K562 (cell line): ENCODE data around the gene BCAP31. TPM values are rescaled to one million over a fixed set of nuclear protein-coding genes. Genes with fewer than 3 reads are reported as not detected.
A peak's percentile ranks its signal among the peaks of the same experiment; 100 is the strongest.

Experiments used
- ATAC-seq: fragments of 200-7000 bp; cut with Tn5 transposase; 3 replicates; pipeline ENCODE4 v1.9.1; 2020; ENCODE audit warnings: moderate library complexity
- BruUV-seq: library from RNA; stranded (reverse); fragments of 400-500 nt; replicated peaks from 2 replicates; lab custom pipeline; 2021; lab: Mats Ljungman, UMichigan
- CTCF ChIA-PET: fragments of 300-600 bp; formaldehyde crosslinking; extraction: SDS; loops from one replicate; lab custom pipeline; 2021; ENCODE audit warnings: low intra/inter-chr PET ratio; lab: Yijun Ruan, JAX
- POLR2A ChIA-PET: fragments of 300-600, 350-650 bp; sonication (Branson Sonifier 250); formaldehyde crosslinking; extraction: SDS; loops from one replicate; lab custom pipeline; 2021; ENCODE audit warnings: antibody characterized with exemption, inconsistent platforms; lab: Yijun Ruan, JAX
- DNase-seq, 4 experiments: peaks; one replicate each; pipeline versions ENCODE4 v3.0.0 to v3.0.0-alpha.2; 2011 to 2018; ENCODE audit warnings: low spot score in 3 of 4, mixed read lengths in 3 of 4; ENCODE audit errors: extremely low read depth in 1 of 4
- FAIRE-seq: peaks from 2 replicates; lab custom pipeline; 2011; peaks lifted over from hg19 to GRCh38; lab: Jason Lieb, UNC
- H2AFZ ChIP-seq: 2 replicates; pipeline ENCODE4 v1.6.0; 2011; ENCODE audit warnings: low read depth, low read length, control low read depth, inconsistent platforms
- H3K27ac ChIP-seq: fragments of 200-600 bp; 3 replicates; pipeline ENCODE4 v1.8.0; 2011; ENCODE audit warnings: low read depth, mild to moderate bottlenecking, control low read depth, inconsistent platforms, low read length, moderate library complexity, mixed read lengths; ENCODE audit errors: extremely low read depth
- H3K27me3 ChIP-seq, 2 experiments: fragments of 300-600 bp in 1 of 2; 2 replicates in 1 of 2; 3 replicates in 1 of 2; pipeline versions ENCODE4 v1.6.0 to v1.8.0; 2011; ENCODE audit warnings: inconsistent platforms in 2 of 2, low read length in 2 of 2, mild to moderate bottlenecking in 1 of 2, mixed read lengths in 1 of 2, moderate library complexity in 1 of 2; ENCODE audit not compliant: control insufficient read depth in 2 of 2, insufficient read depth in 2 of 2
- H3K36me3 ChIP-seq: fragments of 300-600 bp; 3 replicates; pipeline ENCODE4 v1.8.0; 2011; ENCODE audit warnings: mild to moderate bottlenecking, low read length, inconsistent platforms; ENCODE audit not compliant: control insufficient read depth, insufficient read depth
- H3K4me1 ChIP-seq, 2 experiments: fragments of 200-600 bp in 1 of 2; replicated peaks in 1 of 2; 2 replicates in 1 of 2; 3 replicates in 1 of 2; pipeline versions ENCODE4 v1.5.1 to v1.8.0; 2011; ENCODE audit warnings: inconsistent platforms in 2 of 2, low read length in 2 of 2, mild to moderate bottlenecking in 1 of 2, mixed read lengths in 1 of 2, moderate library complexity in 1 of 2; ENCODE audit not compliant: control insufficient read depth in 2 of 2, insufficient read depth in 2 of 2
- H3K4me2 ChIP-seq: 2 replicates; pipeline ENCODE4 v1.6.1; 2011; ENCODE audit warnings: low read length, control low read depth, inconsistent platforms, mixed read lengths; ENCODE audit not compliant: insufficient read depth
- H3K4me3 ChIP-seq: fragments of 200-600 bp; sonication (generic), shearing (Covaris generic); 2 replicates; pipeline ENCODE4 v1.5.1; 2016; ENCODE audit warnings: control low read depth, inconsistent platforms
- H3K79me2 ChIP-seq: fragments of 200-600 bp; 3 replicates; pipeline ENCODE4 v1.8.0; 2011; ENCODE audit warnings: low read length, inconsistent platforms; ENCODE audit not compliant: control insufficient read depth, insufficient read depth
- H3K9ac ChIP-seq, 2 experiments: 2 replicates each; pipeline versions ENCODE4 v1.6.0 to v1.6.1; 2011; ENCODE audit warnings: low read depth in 2 of 2, low read length in 2 of 2, control low read depth in 1 of 2, inconsistent platforms in 1 of 2, mild to moderate bottlenecking in 1 of 2, mixed read lengths in 1 of 2; ENCODE audit not compliant: insufficient read depth in 1 of 2
- H3K9me1 ChIP-seq: one replicate; pipeline ENCODE4 v1.6.0; 2011; ENCODE audit warnings: inconsistent platforms, mild to moderate bottlenecking, low read length, moderate library complexity; ENCODE audit not compliant: control insufficient read depth, insufficient read depth
- H3K9me3 ChIP-seq: replicated peaks from 2 replicates; pipeline ENCODE4 v1.5.1; 2011; ENCODE audit warnings: low read depth, low read length, inconsistent platforms; ENCODE audit not compliant: control insufficient read depth, insufficient read depth
- H4K20me1 ChIP-seq: replicated peaks from 2 replicates; pipeline ENCODE4 v1.6.1; 2011; ENCODE audit warnings: low read length, inconsistent platforms, mixed read lengths; ENCODE audit not compliant: control insufficient read depth, insufficient read depth
- STAT5B ChIP-seq: fragments of 250-450 bp; sonication (Bioruptor Pico); IDR thresholded peaks from 2 replicates; pipeline ENCODE4 v1.8.0; 2021; ENCODE audit warnings: mild to moderate bottlenecking, inconsistent platforms
- TFE3 ChIP-seq: fragments of 450-650 bp; formaldehyde crosslinking; IDR thresholded peaks from 2 replicates; pipeline ENCODE4 v1.4.0; 2020; ENCODE audit warnings: mild to moderate bottlenecking, mixed read lengths
- USF1 ChIP-seq: sonication (generic); formaldehyde crosslinking; IDR thresholded peaks from 2 replicates; pipeline ENCODE4 v1.9.0; 2022; ENCODE audit warnings: mild to moderate bottlenecking, missing genetic modification reagents
- ZNF740 ChIP-seq, 3 experiments: fragments of 200-800 bp in 1 of 3; sonication (Bioruptor generic) in 1 of 3; sonication (generic) in 1 of 3; formaldehyde crosslinking in 1 of 3; IDR thresholded peaks; 2 replicates each; pipeline versions ENCODE4 v1.6.1 to v1.8.0; 2016 to 2022; ENCODE audit warnings: mild to moderate bottlenecking in 2 of 3, missing compliant biosample characterization in 2 of 3, missing genetic modification characterization in 2 of 3, missing genetic modification reagents in 1 of 3
- WGBS: fragments of 100-300 bp; shearing (Covaris generic); methylation state at CpG from one replicate; pipeline ENCODE4 v1.1.6; 2016; ENCODE audit warnings: low coverage, mixed read lengths; ENCODE audit not compliant: insufficient coverage; ENCODE audit errors: missing lambda C conversion rate; 5-methylcytosine and 5-hydroxymethylcytosine counted together
- in situ Hi-C: fragments of 300-500 bp; cut with MboI; formaldehyde crosslinking; loops from 4 replicates; pipeline ENCODE4 v1.15.0; 2018; ENCODE audit warnings: inconsistent platforms, mixed read lengths
- intact Hi-C: fragments of 100-400 bp; cut with micrococcal nuclease; formaldehyde crosslinking; loops from 2 replicates; pipeline ENCODE4 v1.14.2; 2022
- polyA plus RNA-seq, 8 experiments: library from polyadenylated mRNA; depleted of rRNA in 4 of 8; stranded (reverse) in 5 of 8; unstranded in 3 of 8; fragments of >200 nt; fragmentation: Nextera tagmentation in 2 of 8; fragmentation: Illumina TruSeq in 1 of 8; extraction: Ambion mirVana in 2 of 8; extraction: Trizol in 1 of 8; gene quantifications; 2 replicates each; pipeline versions ENCODE4 v1.2.1 to v1.2.3, GENCODE V29; 2011 to 2014; ENCODE audit warnings: inconsistent platforms in 1 of 8, missing spikeins in 1 of 8
- total RNA-seq, 7 experiments: library from RNA; depleted of rRNA in 6 of 7; stranded (reverse); fragments of >200 nt in 6 of 7; fragmentation: Illumina TruSeq in 2 of 7; extraction: Trizol in 2 of 7; gene quantifications; 2 replicates each; pipeline versions ENCODE4 v1.2.1 to v1.2.3, GENCODE V29; 2011 to 2021; ENCODE audit warnings: low replicate concordance in 1 of 7

BCAP31 gene
- total and polyA plus RNA-seq, 9 of the 15 experiments (the other 6 are each of a cell fraction or from before 2014, with no cell fraction given): 156 to 683 (median 188) TPM

- TF ChIP-seq ZNF740 (CRISPR knock-in tag; IDR thresholded peaks at IDR 0.05) (peak; percentile 67; the same call in 1 of the 2 replicates), ZNF740 (tag; IDR thresholded peaks at IDR 0.05) (no peak)
Measured at GRCh38 chrX:153667956-153668396, 56.2 kb downstream of the BCAP31 start (continued).

- peak overlapping the region; percentile 18; the same call in 1 of the 2 replicates for H3K4me2 ChIP-seq
- H3K4me1 ChIP-seq: peaks cover 3 to 39% of the 10 kb centered on the region in 2 experiments; a peak in 4 of 5 replicates
- no peak overlapping the region for H3K4me3 ChIP-seq
- ChIA-PET POLR2A (interaction anchor here (0.7 to 1.4 kb wide), 3 partner anchors 58 to 175 kb away, joined by 3 to 4 read pairs (median 3); no protein-coding TSS in a partner anchor), CTCF (interaction anchor here (0.6 to 2.2 kb wide), 4 partner anchors 24 to 128 kb away, joined by 3 to 14 read pairs (median 8); no protein-coding TSS in a partner anchor)
- DNase-seq: no peak
- FAIRE-seq: no peak
- no peak overlapping the region for H3K9ac ChIP-seq
- TF ChIP-seq TFE3 (peak; percentile 45), USF1 (CRISPR knock-in tag) (peak; percentile 20; the same call in 1 of the 2 replicates), STAT5B (CRISPR knock-in tag) (no peak)
- peak overlapping the region; percentile 93 for H2AFZ ChIP-seq
- in situ Hi-C loops: loop anchor here (5.0 to 10.0 kb wide), 3 partner anchors 55 to 723 kb away; no protein-coding TSS in a partner anchor
- H3K27me3 ChIP-seq: peaks cover 2 to 18% of the 10 kb centered on the region in 2 experiments; a peak in 3 of 5 replicates
- 42% methylated on average over 7 of the region's 11 CpGs for WGBS
- no peaks in the 10 kb centered on the region for H3K9me3 ChIP-seq
- no peak overlapping the region for H3K27ac ChIP-seq
- ATAC-seq: no peak
- H3K79me2 ChIP-seq: no peaks in the 10 kb centered on the region
- BruUV-seq: no TSS peak
- intact Hi-C loops: loop anchor here (5.0 to 10.0 kb wide), 3 partner anchors 110 to 713 kb away; no protein-coding TSS in a partner anchor
- H4K20me1 ChIP-seq: no peaks in the 10 kb centered on the region
- H3K36me3 ChIP-seq: no peaks in the 10 kb centered on the region
- H3K9me1 ChIP-seq: peaks cover 4% of the 10 kb centered on the region
Measured at GRCh38 chrX:153667281-153667955, 56.8 kb downstream of the BCAP31 start.
